Testis (tissue), 2 donors: Measurements from ENCODE around the gene TNRC6C.

ENCODE experiments used
- CTCF ChIP-seq, 3 experiments: fragments of 450-650 bp in 2 of 3; fragments of 200-600 bp in 1 of 3; sonication (generic) in 1 of 3; IDR thresholded peaks; one replicate each; pipeline ENCODE4 v1.5.1; 2016 to 2019; ENCODE audit warnings: antibody characterized with exemption in 3 of 3, mild to moderate bottlenecking in 2 of 3, moderate library complexity in 1 of 3
- POLR2A ChIP-seq: fragments of 450-650 bp; IDR thresholded peaks from one replicate; pipeline ENCODE4 v1.6.1; 2017; ENCODE audit warnings: antibody characterized with exemption, mild to moderate bottlenecking, moderate library complexity

GRCh38 chr17:77929180-77929564 lies 29.3 kb upstream of the TNRC6C start:
- TF ChIP-seq POLR2A (no peak), CTCF (IDR thresholded peaks at IDR 0.05) (no peak)
